Measurements from ENCODE around the gene MEP1A. TPM values are rescaled to one million over a fixed set of nuclear protein-coding genes. Genes with fewer than 3 reads are reported as not detected.

MEP1A gene
- total RNA-seq, 1 experiment from 2014 or later = 8.1 TPM

DNA sequence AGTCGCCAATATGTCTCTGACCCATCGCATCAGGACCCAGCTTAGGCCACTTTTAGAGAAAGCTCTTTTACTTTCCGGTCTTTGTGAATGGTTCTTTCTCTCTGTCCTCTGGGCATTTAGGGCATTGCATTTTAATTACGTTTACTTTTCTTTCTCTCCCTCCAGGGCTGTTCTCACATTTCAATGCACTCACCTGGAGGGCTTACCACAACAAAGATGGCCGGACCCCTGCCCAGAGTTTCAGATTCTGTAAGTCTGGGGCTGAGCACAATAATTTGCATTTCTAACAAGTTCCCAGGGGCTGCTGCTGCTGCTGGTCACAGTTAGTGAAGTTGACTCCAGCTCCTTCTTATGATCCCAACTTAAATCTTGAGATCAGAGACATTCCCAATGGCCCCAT is 43.5 kb upstream of the MEP1A start:
- BruUV-seq (replicated peaks) = no TSS peak
- Mint-ChIP-seq H3K4me3 (ENCODE audit: unreplicated experiment) (no peak overlapping the region), H3K36me3 (ENCODE audit: insufficient read depth, unreplicated experiment) (no peaks in the 10 kb centered on the region), H3K9me3 (ENCODE audit: unreplicated experiment) (peaks cover under 1% of the 10 kb centered on the region), H3K27me3 (ENCODE audit: insufficient read depth, unreplicated experiment) (peaks cover 9% of the 10 kb centered on the region), H3K27ac (ENCODE audit: unreplicated experiment) (no peak overlapping the region), H3K4me1 (ENCODE audit: low read depth, unreplicated experiment) (no peaks in the 10 kb centered on the region)
- Histone ChIP-seq H3K36me3 (ENCODE audit: control insufficient read depth, insufficient read depth, low read length) (no peaks in the 10 kb centered on the region), H3K27me3 (replicated peaks; ENCODE audit: control insufficient read depth, insufficient read depth, low read length) (no peaks in the 10 kb centered on the region), H3K4me3 (ENCODE audit: low read depth, low read length) (no peak overlapping the region), H3K4me1 (no peaks in the 10 kb centered on the region), H3K9me3 (no peaks in the 10 kb centered on the region)
- DNase-seq = no peak
- POLR2A ChIA-PET = no interaction called here
- TF ChIP-seq, protein P1, sequence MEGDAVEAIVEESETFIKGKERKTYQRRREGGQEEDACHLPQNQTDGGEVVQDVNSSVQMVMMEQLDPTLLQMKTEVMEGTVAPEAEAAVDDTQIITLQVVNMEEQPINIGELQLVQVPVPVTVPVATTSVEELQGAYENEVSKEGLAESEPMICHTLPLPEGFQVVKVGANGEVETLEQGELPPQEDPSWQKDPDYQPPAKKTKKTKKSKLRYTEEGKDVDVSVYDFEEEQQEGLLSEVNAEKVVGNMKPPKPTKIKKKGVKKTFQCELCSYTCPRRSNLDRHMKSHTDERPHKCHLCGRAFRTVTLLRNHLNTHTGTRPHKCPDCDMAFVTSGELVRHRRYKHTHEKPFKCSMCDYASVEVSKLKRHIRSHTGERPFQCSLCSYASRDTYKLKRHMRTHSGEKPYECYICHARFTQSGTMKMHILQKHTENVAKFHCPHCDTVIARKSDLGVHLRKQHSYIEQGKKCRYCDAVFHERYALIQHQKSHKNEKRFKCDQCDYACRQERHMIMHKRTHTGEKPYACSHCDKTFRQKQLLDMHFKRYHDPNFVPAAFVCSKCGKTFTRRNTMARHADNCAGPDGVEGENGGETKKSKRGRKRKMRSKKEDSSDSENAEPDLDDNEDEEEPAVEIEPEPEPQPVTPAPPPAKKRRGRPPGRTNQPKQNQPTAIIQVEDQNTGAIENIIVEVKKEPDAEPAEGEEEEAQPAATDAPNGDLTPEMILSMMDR (IDR thresholded peaks at IDR 0.05; ENCODE audit: insufficient read depth in 1 of 2, low read depth in 1 of 2, low read length in 1 of 2, severe bottlenecking in 1 of 2, unreplicated experiment in 1 of 2) = no peak
- CTCF ChIA-PET = no interaction called here
- intact Hi-C loops (cut with micrococcal nuclease; ENCODE audit: unreplicated experiment) = no loop called here

- DNase-seq = no peak
- Histone ChIP-seq H3K36me3 (ENCODE audit: control insufficient read depth, insufficient read depth, low read length) (no peaks in the 10 kb centered on the region), H3K4me1 (no peaks in the 10 kb centered on the region), H3K27me3 (replicated peaks; ENCODE audit: control insufficient read depth, insufficient read depth, low read length) (no peaks in the 10 kb centered on the region), H3K9me3 (no peaks in the 10 kb centered on the region), H3K4me3 (ENCODE audit: low read depth, low read length) (no peak overlapping the region)
- no peaks in the 10 kb centered on the region for H3K27me3 Mint-ChIP-seq (ENCODE audit: insufficient read depth, unreplicated experiment)
- H3K36me3 Mint-ChIP-seq (ENCODE audit: insufficient read depth, unreplicated experiment) = no peaks in the 10 kb centered on the region
- CTCF ChIA-PET = no interaction called here
- TF ChIP-seq, protein P1 (IDR thresholded peaks at IDR 0.05; ENCODE audit: insufficient read depth in 1 of 2, low read depth in 1 of 2, low read length in 1 of 2, severe bottlenecking in 1 of 2, unreplicated experiment in 1 of 2) = no peak
- no TSS peak for BruUV-seq (replicated peaks)
- no peaks in the 10 kb centered on the region for H3K4me1 Mint-ChIP-seq (ENCODE audit: low read depth, unreplicated experiment)
- H3K27ac Mint-ChIP-seq (ENCODE audit: unreplicated experiment) = no peak overlapping the region
- no peaks in the 10 kb centered on the region for H3K9me3 Mint-ChIP-seq (ENCODE audit: unreplicated experiment)
- POLR2A ChIA-PET = no interaction called here
- no peak overlapping the region for H3K4me3 Mint-ChIP-seq (ENCODE audit: unreplicated experiment)
- intact Hi-C loops (cut with micrococcal nuclease; ENCODE audit: unreplicated experiment) = no loop called here
These were observed 41.5 kb upstream of the MEP1A start for GRCh38 chr6:46751658-46752057.

- Mint-ChIP-seq H3K27me3 (ENCODE audit: insufficient read depth, unreplicated experiment) (no peaks in the 10 kb centered on the region), H3K9me3 (ENCODE audit: unreplicated experiment) (no peaks in the 10 kb centered on the region), H3K4me3 (ENCODE audit: unreplicated experiment) (no peak overlapping the region), H3K4me1 (ENCODE audit: low read depth, unreplicated experiment) (peaks cover 6% of the 10 kb centered on the region), H3K27ac (ENCODE audit: unreplicated experiment) (no peak overlapping the region), H3K36me3 (ENCODE audit: insufficient read depth, unreplicated experiment) (no peaks in the 10 kb centered on the region)
- TF ChIP-seq, protein P1 (IDR thresholded peaks at IDR 0.05; ENCODE audit: insufficient read depth in 1 of 2, low read depth in 1 of 2, low read length in 1 of 2, severe bottlenecking in 1 of 2, unreplicated experiment in 1 of 2) = no peak
- Histone ChIP-seq H3K27me3 (replicated peaks; ENCODE audit: control insufficient read depth, insufficient read depth, low read length) (no peaks in the 10 kb centered on the region), H3K4me3 (ENCODE audit: low read depth, low read length) (no peak overlapping the region), H3K9me3 (no peaks in the 10 kb centered on the region), H3K4me1 (no peaks in the 10 kb centered on the region), H3K36me3 (ENCODE audit: control insufficient read depth, insufficient read depth, low read length) (no peaks in the 10 kb centered on the region)
- no TSS peak for BruUV-seq (replicated peaks)
- intact Hi-C loops (cut with micrococcal nuclease; ENCODE audit: unreplicated experiment) = no loop called here
- no peak for DNase-seq
- ChIA-PET POLR2A (no interaction called here), CTCF (no interaction called here)
These were observed 37.3 kb upstream of the MEP1A start for GRCh38 chr6:46755865-46756264.

Measured in Caco-2 (cell line).